Neural crest cell (in vitro differentiated cells): ENCODE measurements around the gene MTURN. TPM values are rescaled to one million over a fixed set of nuclear protein-coding genes. Genes with fewer than 3 reads are reported as not detected.

Experiments used
- DNase-seq: peaks from one replicate; pipeline ENCODE4 v3.0.0; 2021; ENCODE audit warnings: low read depth, mixed read lengths, low spot score
- H3K27ac Mint-ChIP-seq: one replicate; pipeline ENCODE4 v1.8.0; 2021; ENCODE audit warnings: mild to moderate bottlenecking, mixed read lengths; ENCODE audit not compliant: unreplicated experiment
- H3K27me3 Mint-ChIP-seq: 2 replicates; pipeline ENCODE4 v1.8.0; 2021; ENCODE audit warnings: low read depth, mild to moderate bottlenecking, mixed read lengths
- H3K36me3 Mint-ChIP-seq: 2 replicates; pipeline ENCODE4 v1.8.0; 2021; ENCODE audit warnings: low read depth, mild to moderate bottlenecking, mixed read lengths
- H3K4me1 Mint-ChIP-seq: 2 replicates; pipeline ENCODE4 v1.8.0; 2021; ENCODE audit warnings: mixed read lengths
- H3K4me3 Mint-ChIP-seq: one replicate; pipeline ENCODE4 v1.8.0; 2021; ENCODE audit warnings: mild to moderate bottlenecking, mixed read lengths
- H3K9me3 Mint-ChIP-seq: 2 replicates; pipeline ENCODE4 v1.8.0; 2021; ENCODE audit warnings: mixed read lengths
- total RNA-seq: library from RNA; stranded (reverse); gene quantifications from 2 replicates; pipeline ENCODE4 v1.2.1, GENCODE V29; 2021
- TF ChIP-seq, protein P1 (sequence below): fragments of 200-600 bp; sonication (generic); conservative IDR thresholded peaks from 2 replicates; pipeline ENCODE4 v1.5.0; 2021; ENCODE audit warnings: antibody characterized with exemption, mild to moderate bottlenecking

MTURN gene
- total RNA-seq, 1 donor from 2014 or later, result 6.6 TPM

DNA sequence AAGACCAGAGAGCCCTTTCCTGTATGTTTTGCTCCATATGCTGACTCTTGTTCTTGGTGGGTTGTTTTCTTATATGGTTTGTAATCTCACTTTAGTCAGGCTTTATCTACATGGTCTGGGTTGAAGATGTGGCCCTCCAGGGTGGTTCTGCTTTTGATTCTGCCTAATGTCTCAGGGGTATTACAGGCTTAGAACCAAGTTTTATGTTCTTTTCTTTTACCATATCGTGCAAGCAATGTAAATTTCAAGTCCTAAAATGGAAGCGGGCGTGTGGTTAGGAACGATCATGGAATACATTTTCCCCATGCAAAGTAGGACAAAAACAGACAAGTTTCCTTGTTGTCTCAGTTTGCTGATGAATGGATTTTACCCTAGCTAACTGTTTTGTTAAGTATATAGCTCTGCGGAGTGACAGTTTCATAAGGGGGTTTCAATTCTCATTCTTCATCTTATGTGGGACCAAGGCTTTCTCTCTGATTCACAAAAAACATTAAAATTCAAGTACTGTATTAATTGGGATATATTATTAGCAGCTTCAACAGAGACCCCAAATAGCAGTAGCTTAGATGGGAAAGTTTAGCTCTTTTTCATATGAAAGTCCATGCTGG lies 58.7 kb downstream of the MTURN start:
- Mint-ChIP-seq H3K36me3 (peaks cover 23% of the 10 kb centered on the region), H3K9me3 (peaks cover 37% of the 10 kb centered on the region), H3K4me1 (peaks cover 13% of the 10 kb centered on the region), H3K27me3 (no peaks in the 10 kb centered on the region), H3K27ac (no peak overlapping the region), H3K4me3 (no peak overlapping the region)
- TF ChIP-seq, protein P1, sequence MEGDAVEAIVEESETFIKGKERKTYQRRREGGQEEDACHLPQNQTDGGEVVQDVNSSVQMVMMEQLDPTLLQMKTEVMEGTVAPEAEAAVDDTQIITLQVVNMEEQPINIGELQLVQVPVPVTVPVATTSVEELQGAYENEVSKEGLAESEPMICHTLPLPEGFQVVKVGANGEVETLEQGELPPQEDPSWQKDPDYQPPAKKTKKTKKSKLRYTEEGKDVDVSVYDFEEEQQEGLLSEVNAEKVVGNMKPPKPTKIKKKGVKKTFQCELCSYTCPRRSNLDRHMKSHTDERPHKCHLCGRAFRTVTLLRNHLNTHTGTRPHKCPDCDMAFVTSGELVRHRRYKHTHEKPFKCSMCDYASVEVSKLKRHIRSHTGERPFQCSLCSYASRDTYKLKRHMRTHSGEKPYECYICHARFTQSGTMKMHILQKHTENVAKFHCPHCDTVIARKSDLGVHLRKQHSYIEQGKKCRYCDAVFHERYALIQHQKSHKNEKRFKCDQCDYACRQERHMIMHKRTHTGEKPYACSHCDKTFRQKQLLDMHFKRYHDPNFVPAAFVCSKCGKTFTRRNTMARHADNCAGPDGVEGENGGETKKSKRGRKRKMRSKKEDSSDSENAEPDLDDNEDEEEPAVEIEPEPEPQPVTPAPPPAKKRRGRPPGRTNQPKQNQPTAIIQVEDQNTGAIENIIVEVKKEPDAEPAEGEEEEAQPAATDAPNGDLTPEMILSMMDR, result no peak
- no peak for DNase-seq

DNA sequence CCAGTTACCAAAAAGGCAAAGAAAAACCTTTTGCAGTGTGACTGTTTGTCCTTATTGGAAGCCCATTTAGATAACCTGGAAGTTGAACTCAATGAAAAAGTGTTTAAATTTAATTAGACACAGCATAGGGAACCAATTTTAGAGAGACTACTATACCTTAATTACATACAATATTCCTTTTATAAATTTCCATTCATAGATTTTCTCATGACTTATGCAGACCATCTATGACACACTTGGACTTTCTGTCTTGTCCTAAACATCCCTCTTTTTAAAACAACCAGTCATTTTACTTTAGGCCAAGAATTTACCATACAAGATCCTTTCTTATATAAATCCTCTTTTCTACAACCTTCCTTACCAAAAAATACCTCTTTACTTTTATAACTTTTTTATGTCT lies 61.6 kb downstream of the MTURN start:
- TF ChIP-seq, protein P1, result no peak
- Mint-ChIP-seq H3K36me3 (peaks cover 19% of the 10 kb centered on the region), H3K27ac (no peak overlapping the region)

DNA sequence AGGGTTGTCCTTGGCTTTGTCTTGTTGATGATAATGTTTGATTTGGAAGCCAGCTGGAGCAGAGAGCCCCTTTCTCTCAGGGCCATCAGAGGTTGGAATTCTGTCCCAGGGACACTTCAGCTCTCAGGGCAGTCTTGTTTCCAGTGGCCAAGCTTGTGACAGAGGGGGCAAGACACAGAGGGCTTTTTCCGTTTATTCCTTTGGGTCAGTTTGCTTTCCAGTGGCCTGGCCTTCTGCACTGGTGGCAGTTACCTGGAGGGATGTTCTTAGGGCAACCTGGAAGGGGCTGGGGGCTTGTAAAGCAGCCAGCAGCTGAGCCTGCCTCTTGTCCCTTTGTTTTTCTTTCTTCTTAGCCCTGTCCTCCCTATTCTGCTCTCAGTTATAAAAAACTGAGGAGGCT lies 62.7 kb downstream of the MTURN start:
- Mint-ChIP-seq H3K4me3 (no peak overlapping the region), H3K27ac (no peak overlapping the region), H3K27me3 (no peaks in the 10 kb centered on the region), H3K4me1 (peaks cover 2% of the 10 kb centered on the region), H3K36me3 (peaks cover 19% of the 10 kb centered on the region), H3K9me3 (peaks cover 32% of the 10 kb centered on the region)
- DNase-seq, result no peak
- TF ChIP-seq, protein P1, result no peak

More for the DNA sequence above, 61.6 kb downstream of the MTURN start:
- Mint-ChIP-seq H3K4me1 (no peaks in the 10 kb centered on the region), H3K9me3 (peaks cover 33% of the 10 kb centered on the region), H3K27me3 (no peaks in the 10 kb centered on the region), H3K4me3 (no peak overlapping the region)
- DNase-seq, result no peak

DNA sequence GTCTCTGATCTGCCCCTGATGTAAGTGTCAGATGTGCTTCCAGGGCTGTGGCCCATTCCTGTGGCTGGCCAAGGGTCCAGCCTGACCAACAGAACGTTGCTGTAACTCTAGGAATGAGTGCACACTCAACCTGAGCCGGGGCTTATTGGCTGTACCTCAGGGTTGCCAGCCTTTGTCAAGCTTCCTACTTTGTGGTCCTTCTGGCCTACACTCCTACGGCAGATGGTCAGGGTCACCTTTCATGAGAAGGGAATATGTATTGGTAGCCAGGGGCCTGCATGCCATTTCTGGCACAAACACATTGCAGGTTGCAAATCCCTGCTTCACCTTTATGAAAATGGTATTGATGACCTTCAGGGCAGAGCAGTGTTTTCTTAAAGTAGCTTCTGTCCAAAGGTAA lies 64.5 kb downstream of the MTURN start:
- Mint-ChIP-seq H3K4me3 (no peak overlapping the region), H3K27me3 (no peaks in the 10 kb centered on the region), H3K27ac (no peak overlapping the region), H3K4me1 (peaks cover 3% of the 10 kb centered on the region), H3K36me3 (peaks cover 14% of the 10 kb centered on the region), H3K9me3 (peaks cover 26% of the 10 kb centered on the region)
- DNase-seq, result no peak
- TF ChIP-seq, protein P1, result no peak

DNA sequence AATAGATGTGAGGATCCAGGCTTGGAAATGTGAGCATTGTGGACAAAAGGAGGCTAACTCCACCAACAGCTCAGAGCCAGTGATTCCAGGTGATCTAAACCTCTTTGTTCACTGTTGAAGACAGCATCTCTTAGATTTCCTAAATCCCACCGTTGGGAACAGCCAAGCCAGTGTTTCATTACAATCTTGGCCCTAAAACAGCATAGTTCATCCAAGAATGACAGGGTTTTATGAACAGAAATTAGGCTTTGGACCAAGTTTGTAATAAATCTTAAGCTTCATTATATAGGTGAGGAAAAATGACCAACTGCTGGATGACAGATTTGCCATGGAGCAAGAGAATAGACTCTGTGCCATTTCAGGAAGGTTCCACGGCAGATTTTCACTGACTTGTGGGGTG lies 65.8 kb downstream of the MTURN start:
- no peaks in the 10 kb centered on the region for H3K27me3 Mint-ChIP-seq
- TF ChIP-seq, protein P1, result no peak

More for the DNA sequence above, 65.8 kb downstream of the MTURN start:
- Mint-ChIP-seq H3K4me3 (no peak overlapping the region), H3K9me3 (peaks cover 18% of the 10 kb centered on the region), H3K36me3 (peaks cover 6% of the 10 kb centered on the region), H3K27ac (no peak overlapping the region), H3K4me1 (peaks cover 3% of the 10 kb centered on the region)
- no peak for DNase-seq
